ENCODE measurements around the gene EVC.
"Not testable (repeated sequence)": the region's sequence is repeated elsewhere in the genome, so short reads cannot be mapped to it uniquely, and the experiment has no call there.

The EVC gene

GRCh38 chr4:5836943-5837342, 125.9 kb downstream of the EVC start:
- H3K9me3 ChIP-seq = no peaks in the 10 kb centered on the region
- no peak overlapping the region for H3K4me3 ChIP-seq
- H3K27me3 ChIP-seq (ENCODE audit: low read depth) = no peaks in the 10 kb centered on the region
- in situ Hi-C loops (cut with MboI; ENCODE audit: low sequenced_read_pairs) = no loop called here
- DNase-seq (ENCODE audit: low spot score in 2 of 2) = no peak
- peaks cover 82% of the 10 kb centered on the region for H3K36me3 ChIP-seq (replicated peaks)
- no peaks in the 10 kb centered on the region for H3K4me1 ChIP-seq

GRCh38 chr4:5837483-5837882, 126.5 kb downstream of the EVC start:
- H3K4me1 ChIP-seq; in situ Hi-C loops (cut with MboI; ENCODE audit: low sequenced_read_pairs); H3K9me3 ChIP-seq; DNase-seq (ENCODE audit: low spot score in 2 of 2); H3K4me3 ChIP-seq; H3K27me3 ChIP-seq (ENCODE audit: low read depth): not testable (repeated sequence)
- peaks cover 82% of the 10 kb centered on the region for H3K36me3 ChIP-seq (replicated peaks)

DNA sequence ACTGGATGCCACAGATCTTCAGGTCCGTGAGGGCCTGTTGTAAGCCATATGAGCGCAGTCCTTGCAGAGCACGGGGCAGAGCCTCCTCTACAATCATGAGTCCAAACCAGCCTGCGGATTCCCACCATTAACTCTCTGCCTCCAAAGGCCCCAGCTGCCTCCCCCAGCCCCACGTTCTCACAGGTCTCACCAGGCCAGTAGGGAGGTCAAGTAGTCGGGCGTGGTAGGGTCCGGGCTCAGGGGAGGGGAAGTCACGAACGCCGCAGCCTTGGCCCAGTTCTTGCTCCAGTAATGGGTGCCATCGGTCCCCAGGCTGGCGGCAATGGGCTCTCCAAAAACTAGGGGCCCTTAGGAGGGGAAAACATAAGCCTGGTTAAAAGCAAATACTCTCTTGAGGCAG, 128.3 kb downstream of the EVC start:
- Histone ChIP-seq H3K27me3 (ENCODE audit: low read depth) (no peaks in the 10 kb centered on the region), H3K4me1 (no peaks in the 10 kb centered on the region), H3K9me3 (no peaks in the 10 kb centered on the region), H3K36me3 (replicated peaks) (peaks cover 84% of the 10 kb centered on the region), H3K4me3 (no peak overlapping the region)
- DNase-seq (ENCODE audit: low spot score in 2 of 2) = no peak
- in situ Hi-C loops (cut with MboI; ENCODE audit: low sequenced_read_pairs) = no loop called here

DNA sequence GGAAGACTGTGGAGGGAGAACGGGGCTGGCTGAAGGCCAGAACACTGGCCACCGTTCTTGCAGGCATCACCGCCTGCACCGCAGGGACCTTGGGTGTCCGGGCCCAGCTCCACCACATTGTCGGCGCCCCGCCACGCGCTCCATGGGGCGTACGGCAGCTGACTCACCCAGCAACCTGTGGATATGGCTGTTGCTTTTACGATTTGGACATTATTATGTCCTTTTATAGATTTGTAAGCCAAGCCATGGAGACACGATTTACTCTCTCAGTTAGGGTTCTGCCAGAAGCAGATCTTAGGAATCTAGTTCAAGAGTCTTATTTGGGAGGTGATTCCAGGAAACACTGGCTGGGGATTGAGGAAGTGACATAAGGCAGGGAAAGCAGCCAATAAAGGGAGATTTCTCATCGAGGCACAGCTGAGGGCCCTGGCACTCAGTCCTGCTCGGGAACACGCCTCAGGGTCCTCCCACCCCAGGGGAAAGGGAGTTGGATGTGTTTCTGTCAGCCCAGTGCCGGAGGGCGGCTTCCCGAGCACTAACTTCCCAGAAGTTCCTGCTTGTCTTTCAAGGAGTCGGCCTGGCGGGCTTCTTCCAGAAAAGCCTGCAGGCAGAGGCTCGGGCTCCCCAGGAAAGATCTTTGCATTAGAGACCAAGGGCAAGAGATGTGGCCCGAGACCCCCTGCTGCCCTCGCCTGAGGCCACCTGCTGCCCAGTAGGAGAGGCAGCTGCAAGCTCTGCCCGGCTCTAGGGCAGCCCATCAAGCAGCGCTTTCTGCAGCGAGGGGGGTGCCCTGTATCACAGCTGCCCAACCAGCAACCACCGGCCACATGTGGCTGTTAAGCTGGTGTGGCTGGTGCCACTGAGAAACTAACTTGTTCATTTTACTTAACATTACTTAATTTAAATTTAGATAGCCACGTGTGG, 129.0 kb downstream of the EVC start:
- in situ Hi-C loops (cut with MboI; ENCODE audit: low sequenced_read_pairs) = no loop called here
- DNase-seq (ENCODE audit: low spot score in 2 of 2) = no peak

GRCh38 chr4:5842456-5842855, 131.5 kb downstream of the EVC start:
- no peak overlapping the region for H3K4me3 ChIP-seq
- in situ Hi-C loops (cut with MboI; ENCODE audit: low sequenced_read_pairs) = no loop called here
- H3K36me3 ChIP-seq (replicated peaks) = peaks cover 66% of the 10 kb centered on the region
- H3K4me1 ChIP-seq = no peaks in the 10 kb centered on the region
- no peaks in the 10 kb centered on the region for H3K9me3 ChIP-seq
- DNase-seq (ENCODE audit: low spot score in 2 of 2) = no peak
- H3K27me3 ChIP-seq (ENCODE audit: low read depth) = no peaks in the 10 kb centered on the region

More for the DNA sequence above, 129.0 kb downstream of the EVC start:
- Histone ChIP-seq H3K9me3 (no peaks in the 10 kb centered on the region), H3K36me3 (replicated peaks) (peaks cover 78% of the 10 kb centered on the region), H3K4me3 (no peak overlapping the region), H3K4me1 (no peaks in the 10 kb centered on the region), H3K27me3 (ENCODE audit: low read depth) (no peaks in the 10 kb centered on the region)

DNA sequence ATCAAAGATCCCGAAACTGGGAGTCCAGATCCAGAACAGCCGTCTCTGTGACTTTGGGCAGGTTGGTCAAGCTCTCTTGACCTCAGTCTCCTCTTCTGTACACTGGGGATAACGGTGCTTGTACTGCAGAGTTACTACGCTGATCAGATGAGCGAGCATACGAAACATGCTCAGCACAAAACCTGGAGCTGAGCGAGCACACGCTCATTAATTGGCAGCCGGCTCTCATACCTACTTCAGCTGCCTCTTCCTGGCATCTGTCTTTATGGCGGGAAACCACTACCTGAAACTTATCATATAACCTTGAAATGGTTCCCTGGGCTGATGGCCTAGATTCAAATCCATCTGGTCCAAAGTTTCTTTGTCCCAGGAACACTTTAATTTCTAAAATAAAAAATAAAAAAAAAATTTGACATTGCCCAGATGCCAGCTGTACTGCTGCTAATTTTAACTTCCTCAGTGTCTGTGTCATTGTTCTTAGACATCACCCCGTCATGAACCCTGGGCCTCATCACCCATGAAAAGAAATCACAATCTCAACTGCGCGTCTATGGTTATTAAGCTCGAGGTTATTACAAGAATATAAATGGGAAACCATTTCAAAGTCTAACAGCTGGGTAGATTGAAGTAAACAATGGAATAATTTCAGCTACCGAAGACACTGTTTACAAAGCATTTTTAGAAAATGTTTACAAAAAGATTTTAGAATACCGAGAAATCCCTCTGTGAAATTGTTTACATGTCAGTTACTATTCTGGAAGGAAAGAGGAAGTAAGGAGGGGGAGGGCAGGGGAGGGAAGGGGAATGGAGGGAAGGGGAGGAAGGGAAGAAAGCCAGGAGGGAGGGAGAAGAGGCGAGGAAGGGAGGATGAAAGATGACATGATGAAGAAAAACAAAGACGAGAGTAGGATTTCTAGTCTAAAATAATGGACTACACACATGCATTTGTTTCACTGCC, 132.9 kb downstream of the EVC start:
- Histone ChIP-seq H3K4me1 (no peaks in the 10 kb centered on the region), H3K4me3 (no peak overlapping the region), H3K9me3 (no peaks in the 10 kb centered on the region), H3K27me3 (ENCODE audit: low read depth) (no peaks in the 10 kb centered on the region), H3K36me3 (replicated peaks) (peaks cover 64% of the 10 kb centered on the region)
- no peak for DNase-seq (ENCODE audit: low spot score in 2 of 2)
- in situ Hi-C loops (cut with MboI; ENCODE audit: low sequenced_read_pairs) = no loop called here

DNA sequence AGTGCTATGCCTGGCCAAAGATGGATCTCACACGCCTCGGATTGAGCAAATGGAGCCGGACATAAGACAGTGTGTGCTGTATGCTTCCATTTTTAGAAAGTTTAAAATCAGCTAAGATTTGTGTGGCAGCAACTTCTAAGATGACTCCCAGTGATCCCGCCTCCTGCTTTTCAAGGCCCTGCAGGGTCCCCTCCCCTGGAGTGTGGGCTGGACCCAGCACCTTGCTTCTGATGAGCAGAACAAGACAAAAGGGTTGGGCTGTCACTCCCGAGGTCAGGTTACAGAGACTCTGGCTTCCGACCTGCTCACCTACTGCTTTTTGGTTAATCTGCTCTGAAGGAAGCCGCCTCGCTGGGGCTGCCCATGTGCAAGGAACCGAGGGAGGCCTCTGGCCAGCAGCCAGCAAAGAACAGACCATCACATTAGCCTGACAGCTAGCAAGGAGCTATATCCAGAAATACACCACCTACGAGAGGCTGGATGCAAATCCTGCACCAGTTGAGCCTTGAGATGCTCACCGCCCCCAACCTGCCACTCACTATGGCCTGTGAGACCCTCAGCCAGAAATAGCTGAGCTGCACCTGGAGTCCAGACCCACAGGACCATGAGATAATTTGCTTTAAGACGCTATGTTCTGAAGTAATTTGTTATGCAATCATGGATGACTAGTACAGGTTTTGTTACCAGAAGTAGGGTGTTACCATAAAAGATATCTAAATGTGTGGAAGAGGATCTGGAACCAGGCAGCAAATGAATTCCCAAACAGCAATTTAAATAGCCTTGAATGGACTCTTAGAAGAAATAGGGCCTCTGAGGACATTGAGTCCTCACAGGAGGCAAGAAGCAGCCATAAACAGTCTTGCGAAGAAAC, 134.3 kb downstream of the EVC start:
- no peaks in the 10 kb centered on the region for H3K4me1 ChIP-seq
- peaks cover 66% of the 10 kb centered on the region for H3K36me3 ChIP-seq (replicated peaks)
- H3K27me3 ChIP-seq (ENCODE audit: low read depth) = no peaks in the 10 kb centered on the region
- no peaks in the 10 kb centered on the region for H3K9me3 ChIP-seq
- in situ Hi-C loops (cut with MboI; ENCODE audit: low sequenced_read_pairs) = no loop called here
- no peak overlapping the region for H3K4me3 ChIP-seq
- no peak for DNase-seq (ENCODE audit: low spot score in 2 of 2)

DNA sequence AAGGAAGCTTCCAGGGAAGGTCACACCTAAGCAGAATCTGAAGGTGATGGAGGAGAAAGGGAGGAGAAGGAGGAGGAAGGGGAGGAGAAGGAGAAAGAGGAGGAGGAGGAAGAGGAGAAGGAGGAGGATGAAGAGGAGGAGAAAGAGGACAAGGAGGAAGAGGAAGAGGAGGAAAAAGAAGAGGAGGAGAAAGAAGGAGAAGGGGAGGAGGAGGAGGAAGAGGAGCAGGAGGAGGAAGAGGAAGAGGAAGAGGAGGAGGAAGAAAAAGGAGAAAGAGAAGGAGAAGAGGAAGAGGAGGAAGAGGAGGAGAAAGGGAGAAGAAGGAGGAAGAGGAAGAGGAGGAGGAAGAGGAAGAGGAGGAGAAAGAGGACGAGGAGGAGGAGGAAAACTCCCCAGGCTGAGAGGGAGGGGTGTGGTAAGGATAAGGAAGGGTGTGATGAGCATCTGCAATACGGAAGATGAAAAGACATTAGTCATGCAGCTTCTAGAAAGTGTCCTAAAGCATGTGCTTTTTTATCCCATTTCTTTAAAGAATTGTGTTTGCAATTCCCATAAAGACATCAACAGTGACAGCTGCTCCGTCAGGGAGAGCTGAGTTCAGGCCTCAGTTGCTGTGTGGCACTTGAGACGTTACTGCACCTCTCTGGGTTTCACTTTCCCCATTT, 140.8 kb downstream of the EVC start:
- H3K4me1 ChIP-seq = no peaks in the 10 kb centered on the region
- no peaks in the 10 kb centered on the region for H3K9me3 ChIP-seq
- H3K27me3 ChIP-seq (ENCODE audit: low read depth) = no peaks in the 10 kb centered on the region
- no peak for DNase-seq (ENCODE audit: low spot score in 2 of 2)
- H3K4me3 ChIP-seq = no peak overlapping the region
- peaks cover 64% of the 10 kb centered on the region for H3K36me3 ChIP-seq (replicated peaks)
- in situ Hi-C loops (cut with MboI; ENCODE audit: low sequenced_read_pairs) = no loop called here

DNA sequence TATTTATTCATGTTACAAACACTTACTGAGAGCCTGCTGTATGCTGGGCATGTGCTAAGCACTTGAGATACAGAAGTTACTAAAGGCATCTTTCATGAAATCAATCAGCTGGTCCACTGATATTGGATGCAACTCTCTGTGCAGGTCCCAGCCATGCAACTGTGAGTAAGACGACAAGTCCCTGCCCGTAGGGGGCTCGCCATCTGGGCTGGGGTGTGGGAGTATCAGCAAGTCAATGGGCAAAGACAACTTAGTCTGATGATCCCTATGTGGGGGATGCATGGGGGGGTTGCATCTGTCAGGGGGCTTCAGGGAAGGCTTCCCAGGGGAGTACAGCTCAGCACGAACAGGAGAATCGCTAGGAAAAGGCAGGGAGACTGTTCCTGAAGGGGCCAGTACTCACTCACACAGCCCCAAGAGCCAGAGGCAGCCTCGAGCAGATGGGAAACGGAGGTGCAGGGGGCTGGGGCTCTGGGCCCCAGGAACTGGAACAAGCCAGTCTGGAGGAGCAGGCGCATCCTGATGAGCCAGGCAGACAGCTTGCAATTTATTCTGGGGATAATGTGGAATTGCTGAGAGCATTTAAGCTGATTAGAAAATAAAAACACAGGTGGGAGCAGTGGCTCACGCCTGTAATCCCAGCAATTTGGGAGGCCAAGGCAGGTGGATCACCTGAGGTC, 141.7 kb downstream of the EVC start:
- DNase-seq (ENCODE audit: low spot score in 2 of 2) = no peak
- Histone ChIP-seq H3K9me3 (no peaks in the 10 kb centered on the region), H3K27me3 (ENCODE audit: low read depth) (no peaks in the 10 kb centered on the region), H3K4me1 (no peaks in the 10 kb centered on the region), H3K4me3 (no peak overlapping the region), H3K36me3 (replicated peaks) (peaks cover 62% of the 10 kb centered on the region)
- in situ Hi-C loops (cut with MboI; ENCODE audit: low sequenced_read_pairs) = no loop called here

GRCh38 chr4:5854929-5855328, 143.9 kb downstream of the EVC start:
- peaks cover 57% of the 10 kb centered on the region for H3K36me3 ChIP-seq (replicated peaks)
- H3K4me1 ChIP-seq = no peaks in the 10 kb centered on the region
- no peaks in the 10 kb centered on the region for H3K27me3 ChIP-seq (ENCODE audit: low read depth)
- in situ Hi-C loops (cut with MboI; ENCODE audit: low sequenced_read_pairs) = no loop called here
- no peak for DNase-seq (ENCODE audit: low spot score in 2 of 2)
- no peak overlapping the region for H3K4me3 ChIP-seq
- H3K9me3 ChIP-seq = no peaks in the 10 kb centered on the region

GRCh38 chr4:5856362-5856761, 145.4 kb downstream of the EVC start:
- H3K4me3 ChIP-seq; in situ Hi-C loops (cut with MboI; ENCODE audit: low sequenced_read_pairs); H3K4me1 ChIP-seq; H3K9me3 ChIP-seq; H3K27me3 ChIP-seq (ENCODE audit: low read depth); DNase-seq (ENCODE audit: low spot score in 2 of 2): not testable (repeated sequence)
- peaks cover 54% of the 10 kb centered on the region for H3K36me3 ChIP-seq (replicated peaks)

DNA sequence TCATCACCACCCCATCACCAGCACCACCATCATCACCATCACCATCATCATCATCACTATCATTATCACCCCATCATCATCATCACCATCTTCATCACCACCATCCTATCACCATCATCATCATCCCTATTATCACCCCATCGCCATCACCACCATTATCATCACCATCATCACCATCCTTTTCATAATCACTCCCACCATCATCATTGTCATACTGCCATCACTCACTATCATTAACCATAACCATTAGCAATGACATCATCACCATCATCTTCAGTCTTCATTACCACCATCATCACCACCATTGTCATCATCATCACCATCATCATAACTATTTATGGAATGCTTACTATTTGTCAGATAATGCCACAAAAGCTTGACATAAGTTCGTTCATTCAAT, 146.2 kb downstream of the EVC start:
- in situ Hi-C loops (cut with MboI; ENCODE audit: low sequenced_read_pairs) = no loop called here
- DNase-seq (ENCODE audit: low spot score in 2 of 2) = no peak
- Histone ChIP-seq H3K27me3 (ENCODE audit: low read depth) (no peaks in the 10 kb centered on the region), H3K36me3 (replicated peaks) (peaks cover 51% of the 10 kb centered on the region), H3K4me3 (no peak overlapping the region), H3K9me3 (no peaks in the 10 kb centered on the region), H3K4me1 (no peaks in the 10 kb centered on the region)
